HEK293T (cell line): Measurements from ENCODE around the gene GLTP.
"Not testable (repeated sequence)": the region's sequence is repeated elsewhere in the genome, so short reads cannot be mapped to it uniquely, and the experiment has no call there.

Experiments used
- ARNT ChIP-seq: fragments of 450-650 bp; IDR thresholded peaks from 2 replicates; pipeline ENCODE4 v1.6.1; 2017; ENCODE audit warnings: mild to moderate bottlenecking
- BHLHE40 ChIP-seq: fragments of 450-650 bp; IDR thresholded peaks from 2 replicates; pipeline ENCODE4 v1.6.1; 2016; ENCODE audit warnings: mild to moderate bottlenecking, moderate library complexity, borderline replicate concordance
- CTBP1 ChIP-seq: fragments of 450-650 bp; IDR thresholded peaks from 2 replicates; pipeline ENCODE4 v1.6.1; 2016; ENCODE audit warnings: borderline replicate concordance
- FOXK2 ChIP-seq: fragments of 450-650 bp; IDR thresholded peaks from 2 replicates; pipeline ENCODE4 v1.6.1; 2016; ENCODE audit warnings: mild to moderate bottlenecking
- FOXM1 ChIP-seq: fragments of 450-650 bp; IDR thresholded peaks from 2 replicates; pipeline ENCODE4 v1.6.1; 2017; ENCODE audit warnings: mild to moderate bottlenecking, borderline replicate concordance
- L3MBTL2 ChIP-seq: fragments of 450-650 bp; conservative IDR thresholded peaks from 2 replicates; pipeline ENCODE4 v1.6.1; 2016; ENCODE audit warnings: mild to moderate bottlenecking
- SP1 ChIP-seq: fragments of 450-650 bp; IDR thresholded peaks from 2 replicates; pipeline ENCODE4 v1.6.1; 2017
- SUZ12 ChIP-seq: fragments of 450-650 bp; IDR thresholded peaks from 2 replicates; pipeline ENCODE4 v1.6.1; 2016; ENCODE audit warnings: mild to moderate bottlenecking

- TF ChIP-seq CTBP1, ARNT, L3MBTL2, FOXK2, SP1, FOXM1, BHLHE40, SUZ12: not testable (repeated sequence)
Observed at GRCh38 chr12:109929326-109929725, 49.0 kb upstream of the GLTP start.
